GM12873 (cell line): ENCODE measurements around the gene JAK1.

Experiments
- CTCF ChIP-seq: IDR thresholded peaks from 2 replicates; pipeline ENCODE4 v1.5.1; 2012; ENCODE audit warnings: low read depth, mild to moderate bottlenecking, moderate library complexity, low read length, control low read depth; ENCODE audit not compliant: insufficient read depth; ENCODE audit errors: missing control alignments

Gene JAK1

GRCh38 chr1:64867266-64867665 is 99.1 kb downstream of the JAK1 start:
- no peak for TF ChIP-seq CTCF

- TF ChIP-seq CTCF = no peak
Observed at GRCh38 chr1:64866689-64867088, 99.7 kb downstream of the JAK1 start.

GRCh38 chr1:64865105-64865757 is 101.1 kb downstream of the JAK1 start:
- no peak for TF ChIP-seq CTCF

- TF ChIP-seq CTCF = no peak
Observed at GRCh38 chr1:64864018-64864940, 102.1 kb downstream of the JAK1 start.

- no peak for TF ChIP-seq CTCF
Observed at GRCh38 chr1:64861611-64862010, 104.7 kb downstream of the JAK1 start.

- no peak for TF ChIP-seq CTCF
Observed at GRCh38 chr1:64857347-64857746, 109.0 kb downstream of the JAK1 start.

- no peak for TF ChIP-seq CTCF
Observed at GRCh38 chr1:64856553-64856952, 109.8 kb downstream of the JAK1 start.
